AG10803 (cell line): ENCODE data around the gene RANBP3.
"Not testable (repeated sequence)": the region's sequence is repeated elsewhere in the genome, so short reads cannot be mapped to it uniquely, and the experiment has no call there.

Experiments used
- DNase-seq: peaks from one replicate; pipeline ENCODE4 v3.0.0; 2010; ENCODE audit warnings: low read depth
- H3K4me3 ChIP-seq: 2 replicates; pipeline ENCODE4 v1.5.1; 2011; ENCODE audit warnings: mild to moderate bottlenecking, low read length, control low read depth
- TF ChIP-seq, protein P1 (sequence below): conservative IDR thresholded peaks from 2 replicates; pipeline ENCODE4 v1.5.1; 2011; ENCODE audit warnings: mild to moderate bottlenecking, low read length, control low read depth, inconsistent platforms

RANBP3 gene

GRCh38 chr19:5889288-5889971 is 88.5 kb downstream of the RANBP3 start:
- TF ChIP-seq, protein P1, sequence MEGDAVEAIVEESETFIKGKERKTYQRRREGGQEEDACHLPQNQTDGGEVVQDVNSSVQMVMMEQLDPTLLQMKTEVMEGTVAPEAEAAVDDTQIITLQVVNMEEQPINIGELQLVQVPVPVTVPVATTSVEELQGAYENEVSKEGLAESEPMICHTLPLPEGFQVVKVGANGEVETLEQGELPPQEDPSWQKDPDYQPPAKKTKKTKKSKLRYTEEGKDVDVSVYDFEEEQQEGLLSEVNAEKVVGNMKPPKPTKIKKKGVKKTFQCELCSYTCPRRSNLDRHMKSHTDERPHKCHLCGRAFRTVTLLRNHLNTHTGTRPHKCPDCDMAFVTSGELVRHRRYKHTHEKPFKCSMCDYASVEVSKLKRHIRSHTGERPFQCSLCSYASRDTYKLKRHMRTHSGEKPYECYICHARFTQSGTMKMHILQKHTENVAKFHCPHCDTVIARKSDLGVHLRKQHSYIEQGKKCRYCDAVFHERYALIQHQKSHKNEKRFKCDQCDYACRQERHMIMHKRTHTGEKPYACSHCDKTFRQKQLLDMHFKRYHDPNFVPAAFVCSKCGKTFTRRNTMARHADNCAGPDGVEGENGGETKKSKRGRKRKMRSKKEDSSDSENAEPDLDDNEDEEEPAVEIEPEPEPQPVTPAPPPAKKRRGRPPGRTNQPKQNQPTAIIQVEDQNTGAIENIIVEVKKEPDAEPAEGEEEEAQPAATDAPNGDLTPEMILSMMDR: no peak
- H3K4me3 ChIP-seq: no peak overlapping the region
- DNase-seq: peak; percentile 54

DNA sequence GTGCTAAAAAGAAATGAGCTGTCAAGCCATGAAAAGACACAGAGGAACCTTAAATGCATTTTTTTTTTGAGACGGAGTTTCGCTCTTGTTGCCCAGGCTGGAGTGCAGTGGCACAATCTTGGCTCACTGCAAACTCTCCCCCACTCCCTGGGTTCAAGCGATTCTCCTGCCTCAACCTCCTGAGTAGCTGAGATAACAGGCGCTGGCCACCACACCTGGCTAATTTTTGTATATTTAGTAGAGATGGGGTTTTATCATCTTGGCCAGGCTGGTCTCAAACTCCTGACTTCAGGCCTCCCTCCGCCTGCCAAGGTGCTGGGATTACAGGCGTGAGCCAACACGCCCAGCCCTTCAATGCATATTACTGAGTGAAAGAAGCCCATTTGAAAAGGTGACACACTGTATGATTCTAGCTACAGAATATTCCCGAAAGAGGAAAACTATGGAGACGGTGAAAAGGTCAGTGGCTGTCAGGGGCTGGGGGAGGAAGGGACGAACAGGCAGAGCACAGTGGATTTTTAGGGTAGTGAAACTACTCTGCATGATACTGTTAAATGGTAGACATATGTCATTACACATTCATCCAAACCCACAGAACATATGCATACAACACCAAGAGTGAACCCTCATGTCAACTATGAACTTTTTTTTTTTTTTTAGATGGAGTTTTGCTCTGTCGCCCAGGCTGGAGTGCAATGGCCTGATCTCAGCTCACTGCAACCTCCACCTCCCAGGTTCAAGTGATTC is 93.7 kb downstream of the RANBP3 start:
- H3K4me3 ChIP-seq, DNase-seq: not testable (repeated sequence)

DNA sequence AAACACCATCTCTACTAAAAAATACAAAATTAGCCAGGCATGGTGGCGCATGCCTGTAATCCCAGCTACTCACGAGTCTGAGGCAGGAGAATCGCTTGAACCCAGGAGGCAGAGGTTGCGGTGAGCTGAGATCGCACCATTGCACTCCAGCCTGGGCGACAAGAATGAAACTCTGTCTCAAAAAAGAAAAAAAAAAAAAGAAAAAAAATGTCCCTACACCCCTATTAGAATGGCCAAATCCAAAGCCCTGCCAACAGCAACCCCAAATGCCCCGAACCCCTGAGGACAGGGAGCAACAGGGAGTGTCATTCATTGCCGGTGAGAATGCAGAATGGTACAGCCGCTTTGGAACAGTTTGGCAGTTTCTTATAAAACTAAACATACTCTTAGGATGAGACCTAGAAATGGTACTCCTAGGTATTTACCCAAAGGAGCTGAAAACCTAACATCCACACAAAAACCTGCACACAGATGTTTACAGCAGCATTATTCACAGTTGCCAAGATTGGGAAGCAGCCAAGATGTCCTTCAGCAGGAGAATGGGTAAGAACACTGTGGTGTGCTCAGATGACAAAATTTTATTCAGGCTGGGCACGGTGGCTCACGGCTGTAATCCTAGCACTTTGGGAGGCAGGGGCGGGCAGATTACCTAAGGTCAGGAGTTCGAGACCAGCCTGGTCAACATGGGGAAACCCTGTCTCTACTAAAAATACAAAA is 94.6 kb downstream of the RANBP3 start:
- peak; percentile 23 for DNase-seq
- H3K4me3 ChIP-seq: not testable (repeated sequence)

DNA sequence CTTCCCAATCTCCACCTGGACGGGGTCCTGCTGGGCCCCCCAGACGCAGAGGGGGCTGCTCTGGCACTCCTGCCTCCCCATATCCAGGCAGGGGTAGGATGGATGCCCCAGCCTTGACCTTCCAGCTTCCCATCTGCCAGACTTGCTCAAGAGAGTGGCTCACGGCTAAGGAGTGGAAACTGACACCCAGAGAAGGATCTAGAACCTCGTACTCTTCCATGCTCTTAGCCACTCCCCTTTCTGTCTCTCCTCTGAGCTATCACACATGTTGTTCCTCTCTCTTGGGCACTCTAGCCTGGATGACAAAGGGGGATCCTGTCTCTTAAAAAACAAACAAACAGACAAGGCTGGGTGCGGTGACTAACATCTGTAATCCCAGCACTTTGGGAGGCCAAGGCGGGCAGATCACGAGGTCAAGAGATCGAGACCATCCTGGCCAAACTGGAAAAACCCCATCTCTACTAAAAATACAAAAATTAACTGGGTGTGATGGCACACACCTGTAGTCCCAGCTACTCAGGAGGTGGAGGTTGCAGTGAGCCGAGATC is 95.4 kb downstream of the RANBP3 start:
- TF ChIP-seq, protein P1: no peak
- no peak for DNase-seq

GRCh38 chr19:5881543-5882299 is 96.2 kb downstream of the RANBP3 start:
- TF ChIP-seq, protein P1: no peak
- no peak for DNase-seq
- H3K4me3 ChIP-seq: no peak overlapping the region

More for the DNA sequence above, 95.4 kb downstream of the RANBP3 start:
- H3K4me3 ChIP-seq: no peak overlapping the region

- peak; percentile 88 for DNase-seq
- TF ChIP-seq, protein P1: no peak
- H3K4me3 ChIP-seq: no peak overlapping the region
These were observed 97.3 kb downstream of the RANBP3 start for GRCh38 chr19:5880604-5881078.

DNA sequence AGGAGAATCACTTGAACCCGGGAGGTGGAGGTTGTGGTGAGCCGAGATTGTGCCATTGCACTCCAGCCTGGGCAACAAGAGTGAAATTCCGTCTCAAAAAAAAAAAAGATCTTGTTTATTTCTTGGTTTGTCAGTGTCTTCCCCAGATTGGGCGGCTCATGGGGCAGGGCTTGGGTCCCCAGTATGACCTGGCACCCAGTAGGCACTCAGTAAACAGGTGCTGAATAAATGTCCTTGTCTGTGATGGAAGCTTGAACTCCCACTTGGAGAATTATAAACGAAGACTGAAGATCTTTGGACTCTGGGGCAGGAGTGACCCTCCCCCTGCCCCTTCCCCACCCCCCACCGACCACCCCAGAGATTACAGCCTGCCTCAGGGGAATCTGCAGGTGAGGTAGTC is 97.7 kb downstream of the RANBP3 start:
- TF ChIP-seq, protein P1: no peak
- no peak overlapping the region for H3K4me3 ChIP-seq

More for the DNA sequence above, 97.7 kb downstream of the RANBP3 start:
- DNase-seq: no peak
